ENCODE measurements around the gene PCK1. TPM values are rescaled to one million over a fixed set of nuclear protein-coding genes. Genes with fewer than 3 reads are reported as not detected.

PCK1 gene
- total and polyA plus RNA-seq, 2 donors (not counting 3 experiments of a cell fraction or from before 2014, with no cell fraction given), result not detected

GRCh38 chr20:57609086-57609841, 48.4 kb downstream of the PCK1 start:
- Histone ChIP-seq H3K4me1 (ENCODE audit: control insufficient read depth, extremely low read depth, insufficient read depth, low read length) (no peaks in the 10 kb centered on the region), H2AFZ (ENCODE audit: low read depth, low read length) (no peak overlapping the region), H3K27ac (ENCODE audit: insufficient read depth, low read depth, low read length) (no peak overlapping the region), H3K9ac (replicated peaks; ENCODE audit: extremely low read depth, insufficient read depth, low read length) (no peak overlapping the region), H3K9me3 (replicated peaks; ENCODE audit: control insufficient read depth, insufficient read depth, low read length) (no peaks in the 10 kb centered on the region), H3K4me3 (replicated peaks in 1 of 3; ENCODE audit: insufficient read depth in 1 of 3, low read depth in 1 of 3, low read length in 3 of 3) (no peak overlapping the region), H3K9me1 (replicated peaks; ENCODE audit: control insufficient read depth, extremely low read depth, insufficient read depth, low read length) (no peaks in the 10 kb centered on the region), H3K36me3 (ENCODE audit: control insufficient read depth in 2 of 2, extremely low read depth in 1 of 2, insufficient read depth in 2 of 2, low read length in 2 of 2) (no peaks in the 10 kb centered on the region), H3K79me2 (ENCODE audit: control insufficient read depth, insufficient read depth, low read length) (no peaks in the 10 kb centered on the region), H4K20me1 (replicated peaks; ENCODE audit: control insufficient read depth, extremely low read depth, insufficient read depth, low read length) (no peaks in the 10 kb centered on the region), H3K27me3 (ENCODE audit: control insufficient read depth in 2 of 2, insufficient read depth in 2 of 2, low read length in 2 of 2) (no peaks in the 10 kb centered on the region), H3K4me2 (ENCODE audit: insufficient read depth, low read length) (no peak overlapping the region)
- intact Hi-C loops (cut with micrococcal nuclease) (no loop called here), dilution Hi-C loops (cut with MboI; ENCODE audit: extremely low pct_ligation_motif_present, low sequenced_read_pairs) (no loop called here)
- DNase-seq (ENCODE audit: low read depth, low spot score) (no peak), FAIRE-seq (no peak)
- ChIA-PET POLR2A (no interaction called here), CTCF (interaction anchor here (0.6 to 0.7 kb wide), 2 partner anchors 543 to 571 kb away, joined by 3 to 5 read pairs; no protein-coding TSS in a partner anchor)
- no peak for TF ChIP-seq POLR2A (IDR thresholded peaks at IDR 0.05; ENCODE audit: low read depth, low read length)
- TF ChIP-seq JUN (IDR thresholded peaks at IDR 0.05; ENCODE audit: borderline replicate concordance, insufficient read depth, insufficient read length, low read depth), result no peak
- no peak for TF ChIP-seq EZH2 (IDR thresholded peaks at IDR 0.05; ENCODE audit: borderline replicate concordance, low read depth, low read length, severe bottlenecking)
- no peak for TF ChIP-seq CTCF (IDR thresholded peaks at IDR 0.05; ENCODE audit: extremely low read depth in 1 of 2, insufficient read depth in 1 of 2, low read depth in 1 of 2, low read length in 2 of 2)
- no peak for TF ChIP-seq POLR2AphosphoS5 (IDR thresholded peaks at IDR 0.05; ENCODE audit: insufficient read depth, low read depth, low read length)
- TF ChIP-seq FOS (IDR thresholded peaks at IDR 0.05; ENCODE audit: borderline replicate concordance, insufficient read depth, low read length), result no peak
- TF ChIP-seq MAX (IDR thresholded peaks at IDR 0.05; ENCODE audit: insufficient read depth, insufficient read length), result no peak
- no peak for TF ChIP-seq GATA2 (IDR thresholded peaks at IDR 0.05; ENCODE audit: insufficient read depth, insufficient read length, low read depth, low read length)
- TF ChIP-seq MYC (IDR thresholded peaks at IDR 0.05; ENCODE audit: low read depth, low read length), result no peak
- no TSS peak for BruUV-seq (replicated peaks)

Data from endothelial cell of umbilical vein (primary cell).